ENCODE measurements around the gene EIF2S1.
"Not testable (repeated sequence)": the region's sequence is repeated elsewhere in the genome, so short reads cannot be mapped to it uniquely, and the experiment has no call there.

EIF2S1 gene

GRCh38 chr14:67409461-67409860, 49.3 kb downstream of the EIF2S1 start:
- Histone ChIP-seq H3K27me3 (ENCODE audit: control insufficient read depth, insufficient read depth, low read length, poor library complexity, severe bottlenecking) (peaks cover 5% of the 10 kb centered on the region), H3K27ac (ENCODE audit: insufficient read depth, low read depth, low read length, poor library complexity, severe bottlenecking) (no peak overlapping the region), H3K36me3 (ENCODE audit: control insufficient read depth, insufficient read depth, low read length) (no peaks in the 10 kb centered on the region), H3K4me1 (ENCODE audit: control insufficient read depth, insufficient read depth, low read length) (peaks cover 5% of the 10 kb centered on the region), H3K9me3 (ENCODE audit: control insufficient read depth, low read length) (no peaks in the 10 kb centered on the region), H3K4me3 (ENCODE audit: insufficient read depth, low read depth, low read length) (no peak overlapping the region)
- 73 to 74% methylated on average over 8 of the region's 8 CpGs for WGBS, 2 experiments

- Histone ChIP-seq H3K4me1 (ENCODE audit: control insufficient read depth, insufficient read depth, low read length) (peaks cover 5% of the 10 kb centered on the region), H3K36me3 (ENCODE audit: control insufficient read depth, insufficient read depth, low read length) (no peaks in the 10 kb centered on the region), H3K27me3 (ENCODE audit: control insufficient read depth, insufficient read depth, low read length, poor library complexity, severe bottlenecking) (peaks cover 5% of the 10 kb centered on the region), H3K4me3 (ENCODE audit: insufficient read depth, low read depth, low read length) (no peak overlapping the region), H3K9me3 (ENCODE audit: control insufficient read depth, low read length) (no peaks in the 10 kb centered on the region), H3K27ac (ENCODE audit: insufficient read depth, low read depth, low read length, poor library complexity, severe bottlenecking) (no peak overlapping the region)
- WGBS, 2 experiments, result 91% methylated on average over 8 to 9 of the region's 9 CpGs
These were observed 50.2 kb downstream of the EIF2S1 start for GRCh38 chr14:67410313-67410712.

- H3K36me3 ChIP-seq (ENCODE audit: control insufficient read depth, insufficient read depth, low read length), result no peaks in the 10 kb centered on the region
- no peak overlapping the region for H3K27ac ChIP-seq (ENCODE audit: insufficient read depth, low read depth, low read length, poor library complexity, severe bottlenecking)
- H3K9me3 ChIP-seq (ENCODE audit: control insufficient read depth, low read length), result no peaks in the 10 kb centered on the region
- peaks cover 5% of the 10 kb centered on the region for H3K27me3 ChIP-seq (ENCODE audit: control insufficient read depth, insufficient read depth, low read length, poor library complexity, severe bottlenecking)
- no peak overlapping the region for H3K4me3 ChIP-seq (ENCODE audit: insufficient read depth, low read depth, low read length)
- 81 to 91% methylated on average over 7 to 8 of the region's 8 CpGs for WGBS, 2 experiments
- peaks cover 5% of the 10 kb centered on the region for H3K4me1 ChIP-seq (ENCODE audit: control insufficient read depth, insufficient read depth, low read length)
These were observed 51.2 kb downstream of the EIF2S1 start for GRCh38 chr14:67411370-67411769.

GRCh38 chr14:67411820-67412421, 51.8 kb downstream of the EIF2S1 start, which contains the start of gene PLEK2:
Gene PLEK2 (minus strand): TSS chr14:67412165. CDS start chr14:67412059, 106 bp downstream.
- Histone ChIP-seq H3K36me3 (ENCODE audit: control insufficient read depth, insufficient read depth, low read length) (no peaks in the 10 kb centered on the region), H3K27me3 (ENCODE audit: control insufficient read depth, insufficient read depth, low read length, poor library complexity, severe bottlenecking) (peaks cover 5% of the 10 kb centered on the region), H3K4me3 (ENCODE audit: insufficient read depth, low read depth, low read length) (no peak within 1 kb of the TSS), H3K27ac (ENCODE audit: insufficient read depth, low read depth, low read length, poor library complexity, severe bottlenecking) (no peak within 1 kb of the TSS), H3K4me1 (ENCODE audit: control insufficient read depth, insufficient read depth, low read length) (peaks cover 5% of the 10 kb centered on the region), H3K9me3 (ENCODE audit: control insufficient read depth, low read length) (no peaks in the 10 kb centered on the region)
- WGBS, 2 experiments, result 90 to 94% methylated on average over 63 of the region's 63 CpGs

- no peaks in the 10 kb centered on the region for H3K36me3 ChIP-seq (ENCODE audit: control insufficient read depth, insufficient read depth, low read length)
- H3K4me1 ChIP-seq (ENCODE audit: control insufficient read depth, insufficient read depth, low read length), result peaks cover 5% of the 10 kb centered on the region
- WGBS, 2 experiments, result 66 to 77% methylated on average over 2 to 3 of the region's 3 CpGs
- H3K27me3 ChIP-seq (ENCODE audit: control insufficient read depth, insufficient read depth, low read length, poor library complexity, severe bottlenecking), result peaks cover 5% of the 10 kb centered on the region
- H3K4me3 ChIP-seq (ENCODE audit: insufficient read depth, low read depth, low read length), result no peak overlapping the region
- no peaks in the 10 kb centered on the region for H3K9me3 ChIP-seq (ENCODE audit: control insufficient read depth, low read length)
- H3K27ac ChIP-seq (ENCODE audit: insufficient read depth, low read depth, low read length, poor library complexity, severe bottlenecking), result no peak overlapping the region
These were observed 54.0 kb downstream of the EIF2S1 start for GRCh38 chr14:67413806-67414769.

GRCh38 chr14:67415610-67416009, 55.5 kb downstream of the EIF2S1 start:
- 88 to 91% methylated on average over 4 to 5 of the region's 5 CpGs for WGBS, 2 experiments
- not testable (repeated sequence) for H3K9me3 ChIP-seq (ENCODE audit: control insufficient read depth, low read length); H3K27me3 ChIP-seq (ENCODE audit: control insufficient read depth, insufficient read depth, low read length, poor library complexity, severe bottlenecking); H3K4me3 ChIP-seq (ENCODE audit: insufficient read depth, low read depth, low read length); H3K4me1 ChIP-seq (ENCODE audit: control insufficient read depth, insufficient read depth, low read length); H3K36me3 ChIP-seq (ENCODE audit: control insufficient read depth, insufficient read depth, low read length); H3K27ac ChIP-seq (ENCODE audit: insufficient read depth, low read depth, low read length, poor library complexity, severe bottlenecking)

GRCh38 chr14:67416085-67416484, 56.0 kb downstream of the EIF2S1 start:
- H3K27ac ChIP-seq (ENCODE audit: insufficient read depth, low read depth, low read length, poor library complexity, severe bottlenecking), result no peak overlapping the region
- no peak overlapping the region for H3K4me3 ChIP-seq (ENCODE audit: insufficient read depth, low read depth, low read length)
- peaks cover 5% of the 10 kb centered on the region for H3K27me3 ChIP-seq (ENCODE audit: control insufficient read depth, insufficient read depth, low read length, poor library complexity, severe bottlenecking)
- no peaks in the 10 kb centered on the region for H3K36me3 ChIP-seq (ENCODE audit: control insufficient read depth, insufficient read depth, low read length)
- no peaks in the 10 kb centered on the region for H3K9me3 ChIP-seq (ENCODE audit: control insufficient read depth, low read length)
- WGBS, 2 experiments, result 90 to 92% methylated on average over 7 to 8 of the region's 8 CpGs
- no peaks in the 10 kb centered on the region for H3K4me1 ChIP-seq (ENCODE audit: control insufficient read depth, insufficient read depth, low read length)

- 94 to 95% methylated on average over 2 of the region's 2 CpGs for WGBS, 2 experiments
- Histone ChIP-seq H3K36me3 (ENCODE audit: control insufficient read depth, insufficient read depth, low read length) (no peaks in the 10 kb centered on the region), H3K4me3 (ENCODE audit: insufficient read depth, low read depth, low read length) (no peak overlapping the region), H3K27me3 (ENCODE audit: control insufficient read depth, insufficient read depth, low read length, poor library complexity, severe bottlenecking) (peaks cover 5% of the 10 kb centered on the region), H3K9me3 (ENCODE audit: control insufficient read depth, low read length) (no peaks in the 10 kb centered on the region), H3K4me1 (ENCODE audit: control insufficient read depth, insufficient read depth, low read length) (no peaks in the 10 kb centered on the region), H3K27ac (ENCODE audit: insufficient read depth, low read depth, low read length, poor library complexity, severe bottlenecking) (no peak overlapping the region)
These were observed 56.7 kb downstream of the EIF2S1 start for GRCh38 chr14:67416810-67417209.

- WGBS, 2 experiments, result 85 to 88% methylated on average over 3 of the region's 3 CpGs
- Histone ChIP-seq H3K4me1 (ENCODE audit: control insufficient read depth, insufficient read depth, low read length) (no peaks in the 10 kb centered on the region), H3K4me3 (ENCODE audit: insufficient read depth, low read depth, low read length) (no peak overlapping the region), H3K27me3 (ENCODE audit: control insufficient read depth, insufficient read depth, low read length, poor library complexity, severe bottlenecking) (no peaks in the 10 kb centered on the region), H3K27ac (ENCODE audit: insufficient read depth, low read depth, low read length, poor library complexity, severe bottlenecking) (no peak overlapping the region), H3K9me3 (ENCODE audit: control insufficient read depth, low read length) (no peaks in the 10 kb centered on the region), H3K36me3 (ENCODE audit: control insufficient read depth, insufficient read depth, low read length) (no peaks in the 10 kb centered on the region)
These were observed 57.5 kb downstream of the EIF2S1 start for GRCh38 chr14:67417633-67418032.

- WGBS, 2 experiments, result 89 to 91% methylated on average over 11 of the region's 11 CpGs
- no peaks in the 10 kb centered on the region for H3K4me1 ChIP-seq (ENCODE audit: control insufficient read depth, insufficient read depth, low read length)
- no peaks in the 10 kb centered on the region for H3K36me3 ChIP-seq (ENCODE audit: control insufficient read depth, insufficient read depth, low read length)
- H3K9me3 ChIP-seq (ENCODE audit: control insufficient read depth, low read length), result no peaks in the 10 kb centered on the region
- H3K27ac ChIP-seq (ENCODE audit: insufficient read depth, low read depth, low read length, poor library complexity, severe bottlenecking), result no peak overlapping the region
- no peaks in the 10 kb centered on the region for H3K27me3 ChIP-seq (ENCODE audit: control insufficient read depth, insufficient read depth, low read length, poor library complexity, severe bottlenecking)
- no peak overlapping the region for H3K4me3 ChIP-seq (ENCODE audit: insufficient read depth, low read depth, low read length)
These were observed 58.5 kb downstream of the EIF2S1 start for GRCh38 chr14:67418401-67419191.

Data from ectodermal cell (in vitro differentiated cells).